NCI-H2227 (cell line): Measurements from ENCODE around the gene ZNF248.

ENCODE experiments used
- DNase-seq: peaks from one replicate; lab custom pipeline; 2025; ENCODE audit not compliant: unreplicated experiment; lab: John Stamatoyannopoulos, UW

Gene ZNF248

GRCh38 chr10:37826806-37827205 is 30.6 kb downstream of the ZNF248 start:
- no peak for DNase-seq

DNA sequence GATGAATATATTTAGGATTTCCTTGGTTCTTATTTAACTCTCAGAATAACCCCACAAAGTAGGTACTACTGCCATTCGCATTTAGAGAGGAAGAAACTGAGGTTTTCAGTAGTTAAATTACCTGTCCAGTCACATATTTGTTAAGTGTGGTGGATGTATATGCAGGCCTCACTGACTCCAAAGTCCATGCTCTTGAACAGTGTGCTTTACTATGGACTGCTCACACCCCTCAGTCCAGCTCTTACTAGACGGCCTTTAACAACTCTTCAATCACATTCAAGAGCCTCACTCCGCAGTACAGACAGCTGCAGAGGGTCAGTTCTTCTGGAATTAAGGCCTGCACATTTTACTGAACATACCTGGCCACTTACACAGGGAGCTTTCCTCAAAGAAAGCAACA is 36.2 kb downstream of the ZNF248 start:
- DNase-seq = no peak

DNA sequence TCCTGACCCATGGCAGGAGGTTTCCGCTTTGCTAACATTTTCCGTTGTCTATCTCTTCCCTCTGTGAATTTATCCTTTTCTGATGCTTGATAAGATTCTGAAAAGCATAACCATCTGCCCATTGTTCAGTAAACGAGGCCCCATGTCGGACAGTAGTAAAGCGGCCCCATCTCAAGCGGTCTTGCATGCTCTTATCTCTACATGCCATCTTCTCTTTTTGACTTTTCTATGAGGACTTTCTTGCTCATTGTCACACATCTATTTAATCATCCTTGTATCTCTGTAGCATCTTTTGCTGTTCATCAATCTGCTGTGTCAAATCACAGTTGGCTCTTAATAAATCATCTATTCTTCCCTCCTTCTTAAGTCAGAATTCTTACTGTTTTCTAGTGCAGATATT is 37.6 kb downstream of the ZNF248 start:
- no peak for DNase-seq

DNA sequence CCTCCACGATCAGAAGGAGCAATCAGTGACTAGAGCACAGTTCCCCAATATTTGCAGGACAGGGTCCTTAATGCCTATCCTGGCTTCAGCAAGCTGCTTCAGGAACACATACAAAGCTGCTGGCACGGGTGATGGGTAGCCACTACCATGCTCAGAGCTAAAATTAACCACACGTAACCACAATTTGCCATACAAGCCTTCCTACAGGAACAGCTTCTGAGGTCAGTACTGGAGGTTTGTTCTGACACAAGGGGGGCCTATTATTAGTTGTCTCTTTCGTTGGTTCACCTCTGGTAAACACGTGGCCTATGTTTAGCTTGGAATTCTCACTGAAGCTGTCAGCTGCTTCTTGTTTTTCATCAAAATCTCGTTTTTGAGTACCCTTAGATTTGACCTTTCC is 41.1 kb downstream of the ZNF248 start:
- DNase-seq = no peak

- no peak for DNase-seq
These were observed 43.6 kb downstream of the ZNF248 start for GRCh38 chr10:37813763-37814162.

- no peak for DNase-seq
These were observed 45.1 kb downstream of the ZNF248 start for GRCh38 chr10:37812290-37812689.

GRCh38 chr10:37803269-37803668 is 54.1 kb downstream of the ZNF248 start:
- DNase-seq = no peak

DNA sequence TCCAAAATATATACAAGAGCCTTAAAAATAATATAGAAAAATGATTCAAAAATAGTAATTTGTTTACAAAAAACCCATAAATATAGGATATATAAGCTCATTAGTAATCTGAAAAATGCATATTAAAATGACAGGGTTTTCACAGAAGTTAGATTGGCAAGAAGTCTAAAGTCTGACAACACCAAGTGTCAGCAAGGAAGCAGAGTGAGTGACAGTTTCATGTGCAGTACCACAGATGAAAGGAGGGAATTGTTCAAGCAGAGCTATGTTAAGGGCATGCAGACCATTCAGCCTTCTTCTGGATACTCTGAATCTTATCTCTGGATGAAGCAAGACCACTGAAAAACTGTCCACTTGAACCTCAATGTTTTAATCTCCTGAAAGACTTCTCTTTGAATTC is 55.9 kb downstream of the ZNF248 start:
- no peak for DNase-seq

- no peak for DNase-seq
These were observed 63.0 kb downstream of the ZNF248 start for GRCh38 chr10:37794305-37794976.

GRCh38 chr10:37789590-37789989 is 67.8 kb downstream of the ZNF248 start:
- DNase-seq = no peak

GRCh38 chr10:37784678-37785077 is 72.7 kb downstream of the ZNF248 start:
- no peak for DNase-seq

DNA sequence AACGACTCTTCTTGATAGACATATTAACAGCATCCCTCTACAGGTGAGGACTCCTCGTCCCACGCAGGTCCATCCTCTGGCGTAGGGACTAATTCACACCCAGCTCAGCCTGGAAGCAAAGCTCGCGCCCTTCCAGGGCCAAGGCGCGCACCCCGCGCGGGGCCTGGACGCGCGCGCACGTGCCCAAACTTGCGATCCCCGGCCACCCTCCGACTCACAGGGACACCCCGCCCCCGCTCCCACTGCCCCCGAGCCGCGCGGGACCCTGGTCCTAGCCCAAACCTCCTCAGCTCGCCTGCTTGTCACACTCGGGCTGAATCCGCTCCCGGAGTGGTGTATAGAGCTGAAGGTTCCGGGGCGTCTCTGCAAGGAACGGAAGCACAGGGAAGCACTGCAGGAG is 76.9 kb downstream of the ZNF248 start:
- no peak for DNase-seq

GRCh38 chr10:37777056-37777455 is 80.4 kb downstream of the ZNF248 start:
- DNase-seq = no peak

- no peak for DNase-seq
These were observed 81.8 kb downstream of the ZNF248 start for GRCh38 chr10:37775612-37776011.

DNA sequence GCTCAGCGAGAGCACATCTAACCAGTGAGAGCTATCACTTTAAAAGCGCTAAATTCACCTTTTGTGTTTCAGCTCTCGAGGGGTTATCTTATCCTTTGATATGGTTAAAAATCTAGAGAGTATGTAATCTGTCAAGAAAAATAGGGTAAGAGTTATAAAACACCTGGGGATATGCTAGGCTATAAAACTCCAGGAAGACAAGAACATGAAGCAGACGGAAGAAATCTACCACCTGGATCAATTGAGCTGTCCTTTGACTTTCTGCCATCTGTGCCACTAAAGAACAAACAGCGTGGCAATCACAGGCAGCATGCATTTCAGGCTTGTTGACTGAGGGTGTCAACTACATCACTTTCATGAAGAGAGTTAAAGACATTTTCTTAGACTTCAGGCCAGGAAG is 83.1 kb downstream of the ZNF248 start:
- no peak for DNase-seq

- DNase-seq = no peak
These were observed 92.2 kb downstream of the ZNF248 start for GRCh38 chr10:37765216-37765615.

DNA sequence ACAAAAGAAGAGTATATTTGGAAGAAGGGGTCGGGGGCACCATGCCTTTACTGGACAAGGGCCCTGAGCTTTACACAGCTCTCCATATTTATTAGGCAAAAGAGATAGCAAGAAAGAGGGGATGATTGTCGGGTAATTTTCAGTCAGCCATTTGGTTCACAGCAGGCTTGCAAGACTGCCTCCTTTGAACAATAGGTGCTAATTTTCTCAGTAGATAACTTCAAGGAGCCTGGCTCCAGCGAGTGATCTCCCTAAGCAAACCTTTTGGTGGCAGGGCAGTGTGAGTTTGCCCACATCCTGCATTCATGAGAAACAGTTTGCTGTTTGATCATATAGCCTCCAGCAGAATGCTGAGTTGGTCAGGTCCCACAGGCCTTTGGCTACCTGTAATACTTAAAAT is 94.3 kb downstream of the ZNF248 start:
- DNase-seq = no peak

- DNase-seq = no peak
These were observed 95.1 kb downstream of the ZNF248 start for GRCh38 chr10:37762287-37762686.

DNA sequence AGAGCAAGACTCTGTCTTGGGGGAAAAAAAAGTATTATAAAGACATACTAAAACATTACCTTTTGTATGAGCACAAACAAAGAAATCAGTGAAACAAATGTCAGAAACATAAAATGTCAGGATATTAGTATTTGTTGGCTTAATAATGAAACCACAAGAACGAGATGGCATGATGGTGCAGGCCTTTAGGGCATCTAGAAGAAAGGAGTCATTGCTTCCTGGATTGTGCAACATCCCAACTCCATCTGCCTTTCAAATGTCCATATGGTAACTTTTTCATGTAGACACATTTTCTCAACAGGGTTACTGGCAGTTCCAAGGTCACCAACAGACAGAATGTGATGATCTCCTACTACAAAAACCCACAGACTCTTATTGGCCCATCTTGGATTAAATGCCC is 96.6 kb downstream of the ZNF248 start:
- DNase-seq = no peak

- DNase-seq = no peak
These were observed 99.3 kb downstream of the ZNF248 start for GRCh38 chr10:37758074-37758473.

DNA sequence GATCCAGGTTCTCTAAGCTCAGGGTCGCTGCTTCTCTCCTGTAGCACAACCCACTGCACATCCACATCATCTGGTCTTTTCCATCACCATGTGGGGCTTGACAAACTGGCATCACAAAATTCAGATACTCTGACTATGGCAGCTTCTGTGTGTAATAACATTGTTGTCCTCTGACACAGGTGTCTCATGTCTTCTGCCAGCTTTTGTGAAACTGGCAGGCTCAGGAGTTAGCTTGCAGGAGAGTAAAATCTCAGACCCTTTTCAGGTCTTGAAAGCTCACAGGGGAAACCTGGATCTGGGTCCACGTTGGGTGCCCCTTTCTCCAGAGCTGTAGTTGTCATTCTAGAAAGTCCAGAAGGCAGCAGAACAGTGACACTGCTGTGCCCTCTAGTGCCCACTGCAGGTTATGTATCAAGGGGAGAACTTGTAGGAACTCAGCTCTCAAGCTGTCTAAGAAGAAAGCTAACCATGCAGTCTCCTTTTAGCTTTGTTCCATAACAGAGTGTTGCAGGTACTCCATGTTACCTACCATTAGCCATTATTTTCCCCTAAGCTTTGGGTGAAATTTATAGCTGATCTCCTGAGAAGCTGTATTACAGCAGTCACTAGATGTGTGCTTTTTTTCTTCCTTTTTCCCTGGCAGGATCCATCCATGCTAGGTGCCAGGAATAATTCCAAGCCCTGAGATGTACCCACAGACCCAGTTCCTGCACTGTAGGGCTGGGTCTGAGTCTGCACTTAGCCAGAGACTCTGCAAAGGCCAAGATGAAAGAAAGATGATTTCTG is 102.7 kb downstream of the ZNF248 start:
- no peak for DNase-seq

DNA sequence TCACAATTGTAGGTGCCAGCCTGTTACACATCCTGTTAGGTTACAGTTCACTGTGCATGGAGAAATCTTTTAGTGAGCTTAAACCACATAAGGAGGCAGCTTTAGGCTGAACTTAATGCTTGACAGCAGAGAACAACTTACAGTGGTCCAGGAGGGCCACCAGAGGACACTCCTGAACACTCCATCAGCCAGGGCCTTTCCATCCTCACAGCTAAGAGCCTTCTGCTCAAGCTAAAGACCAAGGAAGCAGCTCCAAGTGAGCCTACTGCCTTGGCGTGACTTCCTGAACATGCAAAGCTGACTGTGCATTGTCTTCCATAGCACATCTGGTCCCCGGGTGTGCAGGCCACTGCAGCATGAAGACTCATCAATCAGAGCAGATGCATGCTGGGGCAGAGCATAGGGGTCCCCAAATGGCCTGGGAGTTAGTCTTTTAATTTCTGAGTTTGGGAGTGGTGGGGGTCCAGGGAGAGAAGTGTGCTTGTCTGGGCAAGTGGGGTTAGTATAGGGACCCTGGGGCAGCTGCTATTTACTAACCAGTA is 105.0 kb downstream of the ZNF248 start:
- DNase-seq = no peak
